Hematopoietic multipotent progenitor cell (in vitro differentiated cells): Measurements from ENCODE around the gene YJEFN3. TPM values are rescaled to one million over a fixed set of nuclear protein-coding genes. Genes with fewer than 3 reads are reported as not detected.

ENCODE experiments used
- DNase-seq, 3 donors: peaks; one replicate each; pipeline ENCODE4 v3.0.0-alpha.2; 2011 to 2015; ENCODE audit warnings: low read depth in 2 of 3, low spot score in 2 of 3
- total RNA-seq: library from RNA; depleted of rRNA; stranded (reverse); fragments of >200 nt; gene quantifications from one replicate; pipeline ENCODE4 v1.2.3, GENCODE V29; 2012

Gene YJEFN3
- total RNA-seq, 1 donor, result 0.54 TPM

DNA sequence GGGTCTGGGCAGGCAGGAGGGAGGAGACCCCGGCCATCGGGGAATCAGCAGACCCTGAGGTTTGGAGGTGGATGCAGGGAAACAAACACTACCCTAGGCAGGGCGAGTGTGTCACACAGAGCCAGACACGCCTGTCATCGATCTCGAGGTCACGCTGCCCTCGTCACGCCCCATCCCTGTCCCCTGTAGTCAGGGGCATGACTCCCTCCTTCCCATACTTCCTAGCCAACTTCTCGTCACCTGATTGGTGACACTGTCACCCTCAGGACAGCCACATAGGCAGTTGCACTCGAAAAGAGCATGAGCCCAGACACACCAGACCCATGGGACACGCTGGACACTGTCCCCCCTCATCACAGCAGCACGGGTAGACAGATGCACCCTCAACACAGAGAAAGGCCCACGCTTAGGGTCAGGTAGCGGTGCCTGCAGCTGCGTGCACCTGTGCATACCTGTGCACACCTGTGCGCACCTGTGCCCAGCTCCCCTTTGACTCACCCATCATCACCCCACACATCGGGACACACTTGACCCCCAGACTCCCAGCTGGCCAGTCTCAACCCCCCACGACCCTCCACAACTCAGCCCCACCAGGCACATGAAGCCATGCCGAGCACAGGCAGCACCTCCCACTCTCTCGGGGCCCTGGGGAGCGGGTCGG is 21.2 kb downstream of the YJEFN3 start:
- no peak for DNase-seq

DNA sequence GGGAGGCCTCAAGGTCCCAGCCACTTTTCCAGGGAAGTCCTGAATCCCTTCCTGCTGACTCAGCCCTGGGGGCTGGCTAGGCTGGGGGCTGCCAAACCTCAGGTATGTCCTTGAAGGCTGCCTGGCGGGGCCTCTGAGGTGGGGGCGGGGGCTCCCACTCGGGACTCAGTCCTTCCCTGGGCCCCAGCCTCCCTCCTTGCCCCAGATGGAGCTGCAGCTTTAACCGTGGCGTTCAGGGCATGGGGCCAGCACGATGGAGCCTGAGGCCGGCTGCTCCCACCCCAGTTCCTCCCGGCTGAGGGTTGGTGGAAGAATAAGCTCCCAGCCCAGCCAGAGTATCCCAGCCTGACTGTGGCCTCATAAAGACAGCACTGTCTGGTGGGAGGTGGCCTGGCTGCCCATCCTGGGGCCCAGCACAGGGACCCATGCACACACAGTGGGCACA is 21.8 kb downstream of the YJEFN3 start:
- DNase-seq, result no peak

DNA sequence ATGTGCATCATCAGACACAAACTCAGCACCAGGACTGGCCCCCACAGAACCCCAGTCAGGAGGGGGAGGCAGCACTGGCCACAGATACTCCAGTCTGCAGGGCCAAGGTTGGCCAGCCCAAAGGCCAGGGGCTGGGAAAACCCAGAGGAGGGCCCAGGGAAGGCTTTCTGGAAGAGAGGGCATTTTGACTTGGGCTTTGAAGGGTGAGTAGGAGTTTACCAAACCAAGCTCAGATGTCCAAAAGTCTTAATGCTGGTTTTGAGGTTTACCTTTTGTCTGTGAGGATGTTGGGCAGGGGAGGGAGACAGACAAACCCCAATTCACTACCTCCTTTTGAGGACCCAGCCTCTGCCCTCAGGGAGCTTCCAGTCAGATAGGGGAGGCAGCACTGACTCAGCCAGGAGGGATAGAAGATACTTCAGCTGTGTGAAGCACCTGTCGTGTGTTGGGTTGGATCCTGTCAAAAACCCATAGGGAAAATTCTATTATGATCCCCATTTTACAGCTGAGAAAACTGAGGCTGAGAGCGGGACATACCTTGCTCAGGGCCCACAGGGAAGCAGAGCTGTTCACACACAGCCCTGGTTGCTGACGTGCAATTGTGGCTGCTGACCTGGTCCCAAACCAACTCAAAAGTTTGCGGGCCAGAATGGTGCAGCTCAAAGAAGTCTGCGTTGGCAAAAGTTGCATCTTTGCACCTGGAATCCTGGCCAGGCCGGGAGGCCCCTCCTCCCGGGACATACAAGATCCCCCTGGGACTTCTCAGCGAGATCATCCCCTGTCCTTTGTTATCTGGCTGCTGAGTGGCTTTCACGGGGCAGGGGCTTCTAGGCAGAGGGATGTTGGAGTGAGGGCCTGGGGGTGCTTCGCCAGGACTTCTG is 22.5 kb downstream of the YJEFN3 start:
- DNase-seq, result no peak

DNA sequence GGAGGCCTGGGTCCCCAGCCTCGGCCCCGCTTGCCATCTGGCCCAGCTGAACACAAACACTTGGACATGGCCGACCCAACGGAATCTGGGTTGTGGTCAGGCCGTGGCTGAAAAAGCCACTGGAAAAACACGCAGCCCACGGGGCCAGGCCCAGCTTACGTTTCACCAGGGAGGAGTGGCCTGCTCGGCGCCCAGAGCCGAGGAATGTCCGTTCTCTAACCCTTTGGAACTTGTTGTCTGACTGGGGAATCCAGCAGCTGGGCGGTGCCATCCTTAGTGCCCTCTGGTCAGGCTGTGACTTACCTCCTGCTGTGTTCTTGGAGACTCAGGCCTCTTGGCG is 23.1 kb downstream of the YJEFN3 start:
- no peak for DNase-seq

DNA sequence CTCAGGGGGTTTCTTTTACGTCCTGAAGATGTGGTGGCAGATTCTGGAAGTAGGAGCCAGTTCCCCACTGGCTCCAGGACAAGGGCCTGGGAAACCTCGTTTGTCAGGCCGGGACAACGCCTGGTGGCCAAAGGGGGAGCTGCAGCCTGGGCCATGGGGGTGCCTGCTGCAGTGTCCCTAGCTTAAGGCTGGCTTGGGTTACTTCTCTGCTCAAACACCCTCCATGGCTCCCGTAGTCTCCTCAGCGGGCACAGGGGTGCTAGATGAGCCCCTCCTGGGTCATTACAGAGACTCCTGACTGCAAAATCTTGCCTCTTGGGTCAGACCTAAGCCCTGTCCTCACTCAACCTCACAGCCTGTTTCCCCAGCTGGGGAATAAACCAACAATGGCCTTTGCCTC is 24.1 kb downstream of the YJEFN3 start:
- no peak for DNase-seq

DNA sequence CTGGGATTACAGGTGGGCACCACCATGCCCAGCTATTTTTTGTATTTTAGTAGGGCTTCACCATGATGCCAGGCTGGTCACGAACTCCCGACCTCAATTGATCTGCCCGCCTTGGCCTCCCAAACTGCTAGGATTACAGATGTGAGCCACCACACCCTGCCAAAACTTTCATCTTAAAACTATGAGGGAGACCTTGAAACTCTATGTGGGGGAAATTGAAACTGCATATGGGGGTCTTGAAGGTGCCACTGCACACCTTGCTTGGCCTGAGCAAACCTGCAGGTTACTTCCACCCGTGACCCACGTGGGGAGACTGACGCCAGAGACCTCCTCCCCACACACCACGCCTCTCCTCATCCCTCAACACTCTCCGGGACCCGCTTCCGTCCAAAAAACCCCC is 25.0 kb downstream of the YJEFN3 start:
- DNase-seq, result no peak

DNA sequence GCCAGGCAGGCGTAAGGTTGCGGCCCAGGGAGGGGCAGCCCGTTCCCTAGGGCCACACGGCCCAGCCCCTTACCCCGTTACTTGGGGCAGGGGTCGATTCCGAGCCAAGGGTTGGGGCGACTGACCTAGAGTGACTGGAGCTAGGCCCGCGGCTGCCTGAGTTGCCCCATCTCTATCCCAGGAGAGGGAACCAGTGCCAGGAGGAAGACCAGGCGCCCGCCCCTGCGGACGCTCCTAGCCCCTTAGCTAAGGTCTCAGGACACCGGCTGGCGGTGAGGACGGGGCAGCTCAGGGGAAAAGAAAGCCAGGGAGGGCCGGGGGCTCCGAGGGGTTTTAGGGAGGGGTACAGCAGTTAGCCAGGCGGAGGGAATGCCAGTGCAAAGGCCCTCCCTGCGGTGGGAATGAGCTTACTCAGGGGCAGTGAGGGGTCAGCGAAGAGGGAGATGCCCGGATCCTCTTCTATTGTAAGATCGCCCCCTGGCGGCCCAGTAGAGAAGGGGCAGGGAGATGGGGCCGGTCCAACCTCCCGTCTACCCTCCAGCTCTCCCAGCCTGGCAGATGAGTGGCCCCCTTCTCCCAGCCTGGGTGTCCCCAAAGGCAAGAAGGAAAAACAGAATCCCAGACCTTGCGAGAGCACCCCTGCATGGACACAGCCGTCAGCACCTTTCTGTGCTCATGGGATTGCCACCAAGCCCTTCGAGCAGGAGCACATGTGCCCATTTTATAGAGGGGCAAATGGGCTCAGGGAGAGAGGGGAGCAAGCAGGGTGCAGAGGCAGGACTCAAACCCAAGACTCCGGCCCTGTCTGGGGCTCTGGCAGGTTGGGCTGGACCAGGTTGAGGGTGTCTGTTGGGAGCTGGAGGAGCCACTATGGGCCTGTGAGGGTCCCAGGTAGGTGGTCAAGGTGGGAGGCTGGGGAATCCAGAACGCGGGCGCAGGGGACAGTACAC is 25.6 kb downstream of the YJEFN3 start:
- DNase-seq, result peak in 1 of 3 donors; percentile 31

DNA sequence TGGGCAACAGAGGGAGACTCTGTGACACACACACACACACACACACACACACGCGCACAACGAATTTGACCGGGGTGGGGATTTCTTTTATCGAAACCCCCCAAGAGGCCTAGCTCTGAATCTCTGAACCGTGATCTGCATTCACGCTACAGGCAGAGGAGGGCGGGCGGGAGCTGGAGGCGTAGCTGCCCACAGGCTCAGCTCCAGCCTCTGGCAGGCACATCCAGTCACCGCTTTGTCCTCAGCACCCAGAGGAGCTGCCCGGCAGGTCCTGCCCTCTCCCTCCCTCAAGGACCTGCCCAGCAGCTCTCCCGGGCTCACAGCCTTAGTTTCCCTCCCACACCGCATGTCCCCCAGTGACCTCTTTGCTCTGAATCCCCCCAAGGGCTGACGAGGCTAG is 29.3 kb downstream of the YJEFN3 start:
- DNase-seq, result no peak

DNA sequence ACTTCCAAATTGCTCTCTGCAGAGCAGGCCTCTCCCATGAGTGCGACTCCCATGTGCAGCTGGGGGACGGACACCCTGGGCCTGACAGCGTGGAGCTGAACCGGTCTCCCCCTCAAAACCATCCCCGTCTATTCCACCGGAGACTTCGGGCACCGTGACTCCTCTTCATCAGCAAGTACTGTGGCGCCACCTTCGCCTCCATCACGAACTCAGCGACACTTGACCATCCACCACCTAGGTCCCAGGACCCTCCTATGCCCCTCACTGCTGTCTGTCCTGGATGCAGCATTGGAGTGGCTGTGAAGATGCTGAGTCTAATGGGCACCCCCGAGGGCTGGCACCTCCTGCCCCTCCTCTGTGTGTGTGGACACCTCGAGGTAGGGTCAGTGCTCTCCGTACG is 29.9 kb downstream of the YJEFN3 start:
- no peak for DNase-seq

DNA sequence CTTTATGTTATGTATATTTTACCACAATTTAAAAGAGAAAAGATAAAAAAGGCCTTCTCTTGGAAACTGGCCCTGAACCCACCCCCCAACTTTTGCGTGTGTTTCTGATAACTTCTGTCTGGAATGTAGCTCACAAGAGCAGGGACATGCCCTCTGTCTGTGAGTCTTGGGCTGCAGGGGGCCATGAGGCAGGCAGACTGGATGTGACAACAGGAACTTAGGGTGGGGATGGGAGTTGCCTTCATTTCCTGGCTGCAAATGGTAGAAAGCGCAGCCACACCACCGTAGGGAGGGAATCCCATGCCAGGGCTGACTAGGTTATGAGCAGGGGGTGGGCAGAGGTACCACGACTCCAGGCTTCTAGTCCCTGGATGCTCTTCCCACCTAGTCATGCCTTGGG is 31.2 kb downstream of the YJEFN3 start:
- DNase-seq, result peak in 1 of 3 donors; percentile 52

DNA sequence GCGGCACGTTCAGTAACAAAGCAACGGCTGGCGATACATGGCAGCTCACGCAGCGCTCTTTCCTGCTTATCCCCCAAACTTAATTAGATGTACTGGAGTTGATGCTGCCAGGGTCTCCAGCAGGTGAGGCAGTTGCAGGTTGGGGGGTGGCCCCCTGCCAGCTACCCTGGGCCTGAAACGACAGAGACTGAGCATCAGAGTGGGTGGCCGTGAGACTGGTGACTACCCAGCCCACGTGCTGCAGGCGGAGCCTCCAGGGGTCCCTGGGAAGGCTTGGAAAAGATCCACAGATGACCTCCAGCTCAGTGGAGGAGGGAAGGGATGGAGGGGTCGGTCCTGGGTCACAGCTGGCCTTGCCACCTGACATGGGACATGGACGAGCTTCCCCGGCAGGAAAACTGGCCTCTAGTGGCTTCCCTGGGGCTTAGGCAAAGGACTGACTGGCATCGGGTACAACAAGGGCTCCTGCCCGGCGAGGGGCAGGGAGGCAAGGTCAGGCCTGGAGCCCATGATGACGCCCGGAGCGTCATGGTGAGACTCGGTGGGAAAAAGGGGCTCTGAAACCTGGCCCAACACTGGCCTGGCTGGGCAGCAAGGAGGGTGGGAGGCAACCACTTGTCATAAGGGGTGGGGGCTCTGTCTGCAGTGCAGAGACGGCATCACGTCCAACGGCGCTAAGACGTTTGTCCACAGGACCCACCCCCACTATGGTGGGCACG is 33.4 kb downstream of the YJEFN3 start:
- DNase-seq, result no peak

DNA sequence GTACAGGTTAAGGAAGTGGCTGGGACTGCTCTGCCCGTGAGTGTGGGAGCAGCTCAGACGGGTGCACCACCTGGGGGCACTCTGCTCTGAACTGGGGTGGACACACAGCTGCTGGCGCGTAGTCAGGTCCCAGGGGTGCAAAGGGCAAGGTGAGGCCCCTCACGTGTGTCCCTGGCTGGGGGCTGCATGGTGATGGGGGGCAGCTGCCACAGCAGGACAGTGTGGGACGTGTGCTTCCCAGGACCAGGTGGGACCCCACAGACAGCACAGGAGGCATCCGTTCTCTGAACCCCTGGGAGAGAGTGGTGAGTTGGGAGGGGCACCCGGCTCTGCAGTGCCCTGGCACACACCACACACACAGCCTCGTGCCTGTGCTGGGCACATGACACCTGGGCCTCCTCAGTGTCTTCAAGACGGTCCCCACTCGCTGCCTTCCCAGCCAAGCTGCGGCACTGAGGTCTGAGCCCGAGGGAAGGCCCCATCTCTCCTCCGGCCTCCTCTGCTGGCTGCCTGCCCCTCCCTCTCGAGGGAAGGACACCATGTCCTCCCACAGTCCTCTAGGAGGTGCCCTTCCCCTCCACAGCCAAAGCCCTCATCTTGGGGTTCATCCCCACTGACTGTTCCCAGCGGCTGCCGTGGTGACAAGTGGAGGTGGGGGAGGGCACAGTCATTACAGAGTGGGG is 34.1 kb downstream of the YJEFN3 start:
- DNase-seq, result no peak

DNA sequence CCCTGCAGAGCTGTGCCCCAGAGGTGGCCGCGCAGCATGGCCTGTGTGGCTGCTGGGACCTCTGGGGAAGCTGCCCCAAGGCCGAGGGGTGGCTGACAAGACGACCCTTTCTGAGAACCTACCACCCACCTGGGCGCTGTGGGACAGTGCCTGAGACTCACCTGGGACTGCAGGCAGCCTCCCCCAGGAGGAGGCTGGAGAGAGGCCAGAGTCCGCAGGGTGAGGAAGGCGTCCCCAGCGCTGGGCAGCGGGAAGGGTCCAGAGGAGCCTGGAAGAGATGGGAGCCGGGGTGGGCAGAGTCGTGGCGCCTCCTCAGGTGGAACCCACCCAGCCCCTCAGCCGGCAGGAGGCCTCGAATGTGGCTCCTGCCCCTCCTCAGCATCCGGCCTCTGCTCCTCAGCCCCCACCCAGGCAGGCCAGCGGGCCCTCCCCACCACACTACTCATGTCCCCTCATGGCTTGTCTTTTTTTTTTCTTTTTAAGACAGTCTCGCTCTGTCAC is 34.7 kb downstream of the YJEFN3 start:
- DNase-seq, result no peak

DNA sequence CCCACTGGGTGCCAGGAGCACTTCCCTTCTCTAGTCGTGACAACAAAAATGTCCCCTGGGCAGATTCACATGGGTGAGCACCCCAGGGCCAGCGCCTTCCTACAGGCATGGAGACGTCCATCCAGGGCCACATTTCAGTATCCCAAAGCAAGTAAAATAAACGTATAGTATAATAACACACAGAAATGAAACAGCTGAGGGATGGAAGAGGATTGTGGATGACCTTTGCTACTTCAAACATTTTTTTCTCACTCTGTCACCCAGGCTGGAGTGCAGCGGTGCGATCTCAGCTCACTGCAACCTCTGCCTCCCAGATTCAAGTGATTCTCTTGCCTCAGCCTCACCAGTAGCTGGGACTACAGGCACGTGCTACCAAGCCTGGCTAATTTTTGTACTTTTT is 37.6 kb downstream of the YJEFN3 start:
- no peak for DNase-seq

DNA sequence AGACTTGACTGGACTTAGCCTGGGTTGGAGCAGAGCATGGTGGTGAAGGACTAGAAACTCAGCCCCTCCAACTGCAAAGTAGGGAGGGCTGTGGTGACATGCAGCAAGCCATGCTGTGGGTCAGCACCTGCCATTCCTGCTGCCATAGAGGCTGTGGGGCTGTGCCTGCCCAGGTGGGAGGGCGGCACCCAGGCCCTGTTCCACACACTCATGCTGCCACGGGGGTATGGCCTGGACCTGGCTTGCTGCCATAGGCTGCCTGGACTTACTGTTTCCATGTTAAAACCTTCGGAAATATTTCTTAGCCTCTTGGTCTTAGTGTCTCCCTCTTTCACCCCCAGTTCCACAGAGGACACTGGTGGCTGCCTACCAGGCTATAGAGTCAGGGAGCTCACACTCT is 38.7 kb downstream of the YJEFN3 start:
- no peak for DNase-seq

DNA sequence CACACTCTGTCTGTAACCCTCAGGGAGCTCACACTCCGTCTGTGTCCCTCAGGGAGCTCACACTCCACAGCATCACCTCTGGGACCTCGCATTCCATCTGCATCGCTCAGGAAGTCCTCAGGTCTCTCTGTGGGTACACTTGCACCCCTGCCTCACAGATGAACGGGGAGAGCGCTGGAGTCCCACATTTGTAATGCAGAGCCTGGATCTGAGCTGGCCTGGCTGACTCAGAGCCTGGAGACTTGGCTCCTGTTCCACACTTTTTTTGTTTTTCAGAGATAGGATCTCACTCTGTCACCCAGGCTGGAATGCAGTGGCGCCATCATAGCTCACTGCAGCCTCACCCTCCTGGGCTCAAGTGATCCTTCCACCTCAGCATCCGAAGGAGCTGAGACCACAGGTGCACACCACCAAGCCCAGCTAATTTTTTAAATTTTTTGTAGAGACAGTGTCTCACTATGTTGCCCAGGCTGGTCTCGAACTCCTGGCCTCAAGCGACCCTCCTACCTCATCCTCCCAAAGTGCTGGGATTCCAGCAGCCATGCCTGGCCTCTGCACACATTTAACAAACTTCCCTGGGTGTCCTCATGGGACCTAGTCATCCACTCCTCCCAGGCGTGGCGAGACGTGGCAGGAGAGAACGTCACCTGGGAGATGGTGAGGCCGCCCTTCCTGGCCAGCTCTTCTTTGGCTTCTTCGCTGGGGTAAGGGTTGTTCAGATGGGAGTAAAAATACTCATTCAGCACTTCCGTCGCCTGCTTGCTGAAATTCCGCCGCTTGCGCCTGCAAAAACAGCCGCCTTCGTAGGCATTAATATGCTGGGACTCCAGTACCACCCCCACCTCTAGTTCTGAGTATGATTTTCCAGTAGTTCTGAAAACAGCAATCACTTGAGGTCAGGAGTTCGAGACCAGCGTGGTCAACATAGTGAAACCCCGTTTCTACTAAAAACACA is 40.4 kb downstream of the YJEFN3 start:
- no peak for DNase-seq

DNA sequence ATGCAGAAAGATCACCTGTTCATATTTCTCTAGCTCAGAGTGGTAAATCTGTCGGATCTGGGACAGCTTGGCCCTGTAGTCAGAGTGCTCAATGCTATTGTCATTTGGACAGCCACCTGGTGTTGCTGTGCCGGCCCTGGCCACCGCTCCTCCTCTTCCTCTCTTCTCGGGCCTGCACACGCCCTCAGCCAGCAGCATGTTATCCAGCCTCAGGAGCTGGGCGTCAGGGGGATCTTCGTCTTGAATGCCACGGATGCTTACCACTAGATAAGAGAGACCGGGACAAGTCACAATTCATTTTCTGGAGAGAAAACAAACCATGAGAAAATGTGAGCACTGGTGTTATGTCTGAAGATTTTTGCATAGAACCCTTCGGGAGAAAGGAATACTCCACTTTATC is 41.9 kb downstream of the YJEFN3 start:
- no peak for DNase-seq

DNA sequence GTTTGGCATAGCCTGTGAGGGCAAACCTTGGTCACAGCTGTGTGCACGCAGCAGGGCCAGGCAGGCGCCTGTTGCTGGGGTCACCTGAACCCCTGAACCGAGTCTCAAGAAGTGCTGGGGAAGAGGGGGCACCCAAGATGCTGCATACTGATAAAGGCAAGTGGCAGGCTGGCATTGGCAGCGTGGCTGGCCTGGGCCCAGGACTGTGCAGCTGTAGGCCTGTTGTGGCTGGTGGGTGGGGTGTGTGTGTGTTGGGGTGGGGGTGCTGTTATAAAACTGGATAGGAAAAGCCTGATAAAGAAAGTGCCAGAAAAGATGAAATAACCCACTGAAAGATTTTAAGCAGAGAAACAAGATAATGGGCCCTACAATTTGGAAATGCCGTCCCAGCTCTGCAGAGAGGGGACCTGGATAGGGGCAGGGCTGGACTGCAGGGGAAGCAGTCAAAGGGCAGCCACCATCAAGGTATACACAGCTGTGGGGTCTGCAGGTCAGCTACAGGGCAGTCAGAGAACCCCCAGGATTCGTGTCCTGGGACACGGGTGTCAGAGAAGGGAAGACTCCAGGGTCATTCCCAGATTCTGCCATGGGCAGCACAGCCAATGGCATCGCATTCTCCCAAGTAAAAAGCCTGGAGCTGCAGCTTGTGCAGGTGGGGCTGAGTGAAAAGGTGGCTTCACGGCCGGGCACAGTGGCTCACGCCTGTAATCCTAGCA is 42.5 kb downstream of the YJEFN3 start:
- DNase-seq, result no peak
